Mucosa of stomach (tissue), 1 donor: ENCODE data around the gene SCRN3.
"Not testable (repeated sequence)": the region's sequence is repeated elsewhere in the genome, so short reads cannot be mapped to it uniquely, and the experiment has no call there.

Experiments
- H3K27me3 ChIP-seq: one replicate; pipeline ENCODE4 v1.7.0; 2013; ENCODE audit warnings: mild to moderate bottlenecking, low read length; ENCODE audit not compliant: control insufficient read depth, insufficient read depth
- H3K36me3 ChIP-seq: one replicate; pipeline ENCODE4 v1.7.0; 2013; ENCODE audit warnings: low read length; ENCODE audit not compliant: control insufficient read depth, insufficient read depth
- H3K4me1 ChIP-seq: one replicate; pipeline ENCODE4 v1.7.0; 2013; ENCODE audit warnings: mild to moderate bottlenecking, low read length; ENCODE audit not compliant: control insufficient read depth, insufficient read depth
- H3K4me3 ChIP-seq: one replicate; pipeline ENCODE4 v1.7.0; 2013; ENCODE audit warnings: low read length
- H3K9ac ChIP-seq: one replicate; pipeline ENCODE4 v1.7.0; 2013; ENCODE audit warnings: mild to moderate bottlenecking, low read length, moderate library complexity
- H3K9me3 ChIP-seq: one replicate; pipeline ENCODE4 v1.7.0; 2013; ENCODE audit warnings: mild to moderate bottlenecking, low read length, moderate library complexity; ENCODE audit not compliant: control insufficient read depth
- donor health status: Pancreatic carcinoma.

SCRN3 gene

GRCh38 chr2:174383796-174384195, 11.7 kb upstream of the SCRN3 start:
- no peaks in the 10 kb centered on the region for H3K27me3 ChIP-seq
- no peak overlapping the region for H3K4me3 ChIP-seq
- H3K4me1 ChIP-seq, result no peaks in the 10 kb centered on the region
- H3K36me3 ChIP-seq, result no peaks in the 10 kb centered on the region
- no peaks in the 10 kb centered on the region for H3K9me3 ChIP-seq
- H3K9ac ChIP-seq, result no peak overlapping the region

- Histone ChIP-seq H3K4me3 (no peak overlapping the region), H3K36me3 (no peaks in the 10 kb centered on the region), H3K4me1 (no peaks in the 10 kb centered on the region), H3K27me3 (no peaks in the 10 kb centered on the region), H3K9me3 (no peaks in the 10 kb centered on the region), H3K9ac (no peak overlapping the region)
Observed at GRCh38 chr2:174385201-174385600, 10.3 kb upstream of the SCRN3 start.

- H3K4me3 ChIP-seq, H3K9me3 ChIP-seq, H3K36me3 ChIP-seq, H3K27me3 ChIP-seq, H3K9ac ChIP-seq, H3K4me1 ChIP-seq: not testable (repeated sequence)
Observed at GRCh38 chr2:174388706-174389105, 6.8 kb upstream of the SCRN3 start.

GRCh38 chr2:174389542-174389941, 6.0 kb upstream of the SCRN3 start:
- Histone ChIP-seq H3K36me3 (no peaks in the 10 kb centered on the region), H3K4me3 (no peak overlapping the region), H3K4me1 (peaks cover 7% of the 10 kb centered on the region), H3K27me3 (no peaks in the 10 kb centered on the region), H3K9ac (no peak overlapping the region), H3K9me3 (no peaks in the 10 kb centered on the region)

GRCh38 chr2:174390303-174390702, 5.2 kb upstream of the SCRN3 start:
- H3K27me3 ChIP-seq, H3K9ac ChIP-seq, H3K4me1 ChIP-seq, H3K4me3 ChIP-seq, H3K9me3 ChIP-seq, H3K36me3 ChIP-seq: not testable (repeated sequence)

GRCh38 chr2:174392706-174393105, 2.8 kb upstream of the SCRN3 start:
- H3K27me3 ChIP-seq, result no peaks in the 10 kb centered on the region
- H3K9me3 ChIP-seq, result no peaks in the 10 kb centered on the region
- peaks cover 7% of the 10 kb centered on the region for H3K4me1 ChIP-seq
- no peaks in the 10 kb centered on the region for H3K36me3 ChIP-seq
- H3K9ac ChIP-seq, result no peak overlapping the region
- no peak overlapping the region for H3K4me3 ChIP-seq

GRCh38 chr2:174395969-174396630, 570 bp downstream of the SCRN3 start:
- Histone ChIP-seq H3K9ac (peak overlapping the region; percentile 91), H3K4me3 (peak overlapping the region; percentile 96), H3K36me3 (no peaks in the 10 kb centered on the region), H3K4me1 (peaks cover 7% of the 10 kb centered on the region), H3K27me3 (no peaks in the 10 kb centered on the region), H3K9me3 (no peaks in the 10 kb centered on the region)

- Histone ChIP-seq H3K9ac (no peak overlapping the region), H3K4me1 (peaks cover 7% of the 10 kb centered on the region), H3K4me3 (no peak overlapping the region), H3K36me3 (no peaks in the 10 kb centered on the region), H3K27me3 (no peaks in the 10 kb centered on the region), H3K9me3 (no peaks in the 10 kb centered on the region)
Observed at GRCh38 chr2:174397773-174398172, 2.2 kb downstream of the SCRN3 start.

- Histone ChIP-seq H3K27me3 (no peaks in the 10 kb centered on the region), H3K9ac (no peak overlapping the region), H3K36me3 (no peaks in the 10 kb centered on the region), H3K9me3 (no peaks in the 10 kb centered on the region), H3K4me3 (no peak overlapping the region), H3K4me1 (peaks cover 3% of the 10 kb centered on the region)
Observed at GRCh38 chr2:174399171-174399570, 3.6 kb downstream of the SCRN3 start.

GRCh38 chr2:174400853-174401252, 5.3 kb downstream of the SCRN3 start:
- Histone ChIP-seq H3K9me3 (no peaks in the 10 kb centered on the region), H3K36me3 (no peaks in the 10 kb centered on the region), H3K9ac (no peak overlapping the region), H3K4me3 (no peak overlapping the region), H3K27me3 (no peaks in the 10 kb centered on the region), H3K4me1 (no peaks in the 10 kb centered on the region)

- H3K4me1 ChIP-seq, result no peaks in the 10 kb centered on the region
- H3K9ac ChIP-seq, result no peak overlapping the region
- no peaks in the 10 kb centered on the region for H3K27me3 ChIP-seq
- no peak overlapping the region for H3K4me3 ChIP-seq
- H3K36me3 ChIP-seq, result no peaks in the 10 kb centered on the region
- no peaks in the 10 kb centered on the region for H3K9me3 ChIP-seq
Observed at GRCh38 chr2:174403628-174404027, 8.1 kb downstream of the SCRN3 start.

GRCh38 chr2:174410039-174410438, 14.5 kb downstream of the SCRN3 start:
- H3K9ac ChIP-seq, result peak overlapping the region; percentile 5
- H3K36me3 ChIP-seq, H3K4me1 ChIP-seq, H3K9me3 ChIP-seq, H3K4me3 ChIP-seq, H3K27me3 ChIP-seq: not testable (repeated sequence)

GRCh38 chr2:174412256-174412655, 16.7 kb downstream of the SCRN3 start:
- Histone ChIP-seq H3K27me3 (no peaks in the 10 kb centered on the region), H3K4me1 (no peaks in the 10 kb centered on the region), H3K4me3 (no peak overlapping the region), H3K36me3 (no peaks in the 10 kb centered on the region), H3K9me3 (no peaks in the 10 kb centered on the region), H3K9ac (no peak overlapping the region)
